A549 (cell line): ENCODE results near the gene PANX1.
"Not testable (repeated sequence)": the region's sequence is repeated elsewhere in the genome, so short reads cannot be mapped to it uniquely, and the experiment has no call there.

Source experiments
- MAFK ChIP-seq: fragments of 450-650 bp; IDR thresholded peaks from 2 replicates; pipeline ENCODE4 v1.6.1; 2014; ENCODE audit not compliant: partially characterized antibody
- POLR2A ChIP-seq: IDR thresholded peaks from 2 replicates; pipeline ENCODE4 v1.6.1; 2012; ENCODE audit warnings: mild to moderate bottlenecking, low read length
- RCOR1 ChIP-seq: fragments of 150-350 bp; IDR thresholded peaks from 2 replicates; pipeline ENCODE4 v1.6.1; 2014; ENCODE audit warnings: antibody characterized with exemption, low read length, low read depth
- RFX5 ChIP-seq: fragments of 450-650 bp; IDR thresholded peaks from 2 replicates; pipeline ENCODE4 v1.7.1; 2014; ENCODE audit warnings: antibody characterized with exemption, mild to moderate bottlenecking, moderate library complexity
- TF ChIP-seq, protein P1 (sequence below): fragments of >200 bp; sonication (Bioruptor Twin); formaldehyde crosslinking; IDR thresholded peaks from 3 replicates; pipeline ENCODE4 v1.5.1; 2016

DNA sequence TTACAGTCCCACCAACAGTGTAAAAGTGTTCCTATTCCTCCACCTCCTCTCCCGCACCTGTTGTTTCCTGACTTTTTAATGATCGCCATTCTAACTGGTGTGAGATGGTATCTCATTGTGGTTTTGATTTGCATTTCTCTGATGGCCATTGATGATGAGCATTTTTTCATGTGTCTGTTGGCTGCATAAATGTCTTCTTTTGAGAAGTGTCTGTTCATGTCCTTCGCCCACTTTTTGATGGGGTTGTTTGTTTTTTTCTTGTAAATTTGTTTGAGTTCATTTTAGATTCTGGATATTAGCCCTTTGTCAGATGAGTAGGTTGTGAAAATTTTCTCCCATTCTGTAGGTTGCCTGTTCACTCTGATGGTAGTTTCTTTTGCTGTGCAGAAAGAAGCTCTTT lies 28.7 kb downstream of the PANX1 start:
- not testable (repeated sequence) for TF ChIP-seq RCOR1, POLR2A, MAFK, RFX5
- TF ChIP-seq, protein P1, sequence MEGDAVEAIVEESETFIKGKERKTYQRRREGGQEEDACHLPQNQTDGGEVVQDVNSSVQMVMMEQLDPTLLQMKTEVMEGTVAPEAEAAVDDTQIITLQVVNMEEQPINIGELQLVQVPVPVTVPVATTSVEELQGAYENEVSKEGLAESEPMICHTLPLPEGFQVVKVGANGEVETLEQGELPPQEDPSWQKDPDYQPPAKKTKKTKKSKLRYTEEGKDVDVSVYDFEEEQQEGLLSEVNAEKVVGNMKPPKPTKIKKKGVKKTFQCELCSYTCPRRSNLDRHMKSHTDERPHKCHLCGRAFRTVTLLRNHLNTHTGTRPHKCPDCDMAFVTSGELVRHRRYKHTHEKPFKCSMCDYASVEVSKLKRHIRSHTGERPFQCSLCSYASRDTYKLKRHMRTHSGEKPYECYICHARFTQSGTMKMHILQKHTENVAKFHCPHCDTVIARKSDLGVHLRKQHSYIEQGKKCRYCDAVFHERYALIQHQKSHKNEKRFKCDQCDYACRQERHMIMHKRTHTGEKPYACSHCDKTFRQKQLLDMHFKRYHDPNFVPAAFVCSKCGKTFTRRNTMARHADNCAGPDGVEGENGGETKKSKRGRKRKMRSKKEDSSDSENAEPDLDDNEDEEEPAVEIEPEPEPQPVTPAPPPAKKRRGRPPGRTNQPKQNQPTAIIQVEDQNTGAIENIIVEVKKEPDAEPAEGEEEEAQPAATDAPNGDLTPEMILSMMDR = not testable (repeated sequence)
